Subcutaneous abdominal adipose tissue (tissue), 5 donors: ENCODE results near the gene GPR25.
"Not testable (repeated sequence)": the region's sequence is repeated elsewhere in the genome, so short reads cannot be mapped to it uniquely, and the experiment has no call there.

Source experiments
- H3K27ac ChIP-seq: one replicate; pipeline ENCODE4 v1.7.0; 2013; ENCODE audit warnings: low read depth, mild to moderate bottlenecking, inconsistent platforms, low read length, moderate library complexity
- H3K27me3 ChIP-seq, 5 donors: one replicate each; pipeline ENCODE4 v1.7.0; 2013; ENCODE audit warnings: low read length in 5 of 5, inconsistent platforms in 1 of 5; ENCODE audit not compliant: control insufficient read depth in 5 of 5, insufficient read depth in 4 of 5
- H3K36me3 ChIP-seq, 5 donors: one replicate each; pipeline ENCODE4 v1.7.0; 2013; ENCODE audit warnings: low read length in 5 of 5; ENCODE audit not compliant: control insufficient read depth in 5 of 5, insufficient read depth in 5 of 5
- H3K4me1 ChIP-seq, 5 donors: one replicate each; pipeline ENCODE4 v1.7.0; 2013; ENCODE audit warnings: low read length in 5 of 5, mild to moderate bottlenecking in 3 of 5, moderate library complexity in 1 of 5; ENCODE audit not compliant: control insufficient read depth in 5 of 5, insufficient read depth in 5 of 5
- H3K4me3 ChIP-seq, 5 donors: one replicate each; pipeline ENCODE4 v1.7.0; 2013; ENCODE audit warnings: low read length in 5 of 5, low read depth in 1 of 5
- H3K9ac ChIP-seq, 5 donors: one replicate each; pipeline ENCODE4 v1.7.0; 2013; ENCODE audit warnings: low read length in 5 of 5, mild to moderate bottlenecking in 4 of 5, moderate library complexity in 3 of 5
- H3K9me3 ChIP-seq, 5 donors: one replicate each; pipeline ENCODE4 v1.7.0; 2013; ENCODE audit warnings: low read length in 5 of 5; ENCODE audit not compliant: control insufficient read depth in 5 of 5
- donor health status: healthy.
- donor health status: healthy.
- donor health status: healthy.
- donor health status: healthy.
- donor health status: healthy.

The GPR25 gene

GRCh38 chr1:200907611-200908097 is 34.9 kb downstream of the GPR25 start:
- H3K4me1 ChIP-seq: no peaks in the 10 kb centered on the region
- H3K27ac ChIP-seq: no peak overlapping the region

GRCh38 chr1:200908191-200908868 is 35.5 kb downstream of the GPR25 start:
- Histone ChIP-seq H3K9me3 (no peaks in the 10 kb centered on the region), H3K27ac (no peak overlapping the region), H3K27me3 (peaks cover 0 to 4% (median 0%) of the 10 kb centered on the region in 5 donors), H3K4me1 (no peaks in the 10 kb centered on the region), H3K4me3 (no peak overlapping the region), H3K9ac (no peak overlapping the region), H3K36me3 (no peaks in the 10 kb centered on the region)

More at GRCh38 chr1:200907611-200908097, 34.9 kb downstream of the GPR25 start:
- Histone ChIP-seq H3K9ac (no peak overlapping the region), H3K27me3 (peaks cover 0 to 5% (median 0%) of the 10 kb centered on the region in 5 donors), H3K4me3 (no peak overlapping the region), H3K9me3 (no peaks in the 10 kb centered on the region), H3K36me3 (no peaks in the 10 kb centered on the region)

- H3K9ac ChIP-seq: no peak overlapping the region
- H3K27me3 ChIP-seq: peaks cover 0 to 4% (median 0%) of the 10 kb centered on the region in 5 donors
- H3K36me3 ChIP-seq: no peaks in the 10 kb centered on the region
- no peak overlapping the region for H3K27ac ChIP-seq
- H3K9me3 ChIP-seq: no peaks in the 10 kb centered on the region
- H3K4me3 ChIP-seq: no peak overlapping the region
- no peaks in the 10 kb centered on the region for H3K4me1 ChIP-seq
These were observed 36.3 kb downstream of the GPR25 start for GRCh38 chr1:200909071-200909470.

DNA sequence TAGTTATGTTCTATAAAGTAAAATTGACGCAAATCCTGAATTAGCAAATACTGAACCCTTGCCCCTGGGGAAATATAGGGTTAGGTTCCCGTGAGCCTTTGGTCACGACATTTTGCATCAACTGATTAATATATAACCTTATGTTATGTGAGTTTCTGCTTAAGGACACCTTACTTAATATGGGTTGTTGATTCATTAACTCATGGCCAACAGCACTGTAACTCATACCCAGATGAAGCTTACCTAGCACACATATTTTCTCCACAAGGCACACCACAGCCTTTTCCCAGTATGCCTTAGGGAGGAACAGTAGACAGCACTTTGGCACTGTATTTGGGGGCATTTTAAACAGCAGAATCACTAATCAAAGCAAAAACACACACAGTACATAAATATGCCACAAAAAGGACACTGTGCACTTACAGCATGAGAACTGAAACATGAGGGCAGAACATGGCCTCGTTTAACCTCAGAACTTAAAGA is 37.0 kb downstream of the GPR25 start:
- no peaks in the 10 kb centered on the region for H3K36me3 ChIP-seq
- no peaks in the 10 kb centered on the region for H3K4me1 ChIP-seq
- H3K9ac ChIP-seq: no peak overlapping the region
- no peak overlapping the region for H3K4me3 ChIP-seq
- H3K27me3 ChIP-seq: peaks cover 0 to 4% (median 0%) of the 10 kb centered on the region in 5 donors
- H3K9me3 ChIP-seq: no peaks in the 10 kb centered on the region
- no peak overlapping the region for H3K27ac ChIP-seq

DNA sequence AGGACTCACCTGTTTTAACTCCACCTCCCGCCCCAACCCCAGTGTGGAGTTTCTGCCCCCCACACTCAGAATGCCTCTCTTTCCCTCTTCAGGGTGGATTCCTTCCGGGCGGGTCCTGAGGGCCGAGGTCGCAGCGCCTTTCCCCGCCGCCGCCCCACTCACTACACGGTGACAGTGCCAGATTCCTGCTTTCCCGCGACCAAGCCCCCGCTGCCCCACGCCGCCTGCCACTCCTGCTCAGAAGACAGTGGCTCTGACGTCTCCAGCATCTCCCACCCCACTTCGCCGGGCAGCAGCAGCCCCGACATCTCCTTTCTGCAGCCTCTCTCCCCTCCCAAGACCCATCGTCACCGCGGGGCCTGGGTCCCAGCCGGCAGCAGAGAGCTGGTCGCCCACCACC is 38.6 kb downstream of the GPR25 start:
- Histone ChIP-seq H3K9me3 (no peaks in the 10 kb centered on the region), H3K36me3 (no peaks in the 10 kb centered on the region), H3K27me3 (peaks cover 0 to 7% (median 2%) of the 10 kb centered on the region in 5 donors), H3K4me3 (no peak overlapping the region), H3K27ac (no peak overlapping the region), H3K4me1 (no peaks in the 10 kb centered on the region), H3K9ac (no peak overlapping the region)

- H3K4me3 ChIP-seq, H3K9me3 ChIP-seq, H3K27me3 ChIP-seq, H3K9ac ChIP-seq, H3K27ac ChIP-seq, H3K4me1 ChIP-seq, H3K36me3 ChIP-seq: not testable (repeated sequence)
These were observed 39.2 kb downstream of the GPR25 start for GRCh38 chr1:200911936-200912335.

GRCh38 chr1:200912737-200913407 is 40.1 kb downstream of the GPR25 start:
- Histone ChIP-seq H3K9me3 (no peaks in the 10 kb centered on the region), H3K4me1 (no peaks in the 10 kb centered on the region), H3K4me3 (no peak overlapping the region), H3K36me3 (no peaks in the 10 kb centered on the region), H3K9ac (no peak overlapping the region), H3K27me3 (peaks cover 0 to 8% (median 2%) of the 10 kb centered on the region in 5 donors), H3K27ac (no peak overlapping the region)

GRCh38 chr1:200916152-200916551 is 43.4 kb downstream of the GPR25 start:
- Histone ChIP-seq H3K9me3 (no peaks in the 10 kb centered on the region), H3K27ac (no peak overlapping the region), H3K4me3 (no peak overlapping the region), H3K36me3 (no peaks in the 10 kb centered on the region), H3K27me3 (peaks cover 0 to 8% (median 0%) of the 10 kb centered on the region in 5 donors), H3K9ac (no peak overlapping the region), H3K4me1 (no peaks in the 10 kb centered on the region)

DNA sequence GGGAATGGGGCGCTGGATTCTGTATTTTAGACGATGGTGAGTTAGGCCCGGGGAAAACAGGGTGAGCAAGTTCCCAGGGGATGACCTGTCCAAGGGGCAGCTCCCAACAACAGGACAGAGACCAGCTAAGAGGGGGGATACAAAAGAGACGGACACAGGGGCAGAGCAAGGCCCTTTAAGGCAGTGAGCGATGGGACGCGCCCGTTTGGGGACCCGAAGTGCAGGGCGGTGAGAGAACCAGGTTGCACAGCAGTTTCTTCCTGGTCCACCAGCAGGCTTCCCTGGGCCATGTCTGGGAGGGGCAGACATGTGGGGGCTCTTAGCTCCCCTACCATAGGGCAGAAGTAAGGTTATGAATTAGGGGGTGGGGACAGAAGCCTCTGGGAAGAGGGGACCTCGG is 43.9 kb downstream of the GPR25 start:
- Histone ChIP-seq H3K27me3 (peaks cover 0 to 8% (median 0%) of the 10 kb centered on the region in 5 donors), H3K27ac (no peak overlapping the region), H3K36me3 (no peaks in the 10 kb centered on the region), H3K9ac (no peak overlapping the region), H3K4me3 (no peak overlapping the region), H3K9me3 (no peaks in the 10 kb centered on the region), H3K4me1 (no peaks in the 10 kb centered on the region)

GRCh38 chr1:200917291-200917817 is 44.6 kb downstream of the GPR25 start:
- Histone ChIP-seq H3K4me3 (no peak overlapping the region), H3K27me3 (peaks cover 0 to 8% (median 0%) of the 10 kb centered on the region in 5 donors), H3K27ac (no peak overlapping the region), H3K9ac (no peak overlapping the region), H3K36me3 (no peaks in the 10 kb centered on the region), H3K4me1 (no peaks in the 10 kb centered on the region), H3K9me3 (no peaks in the 10 kb centered on the region)
